H9 (cell line): ENCODE results near the gene BAMBI. TPM values are rescaled to one million over a fixed set of nuclear protein-coding genes. Genes with fewer than 3 reads are reported as not detected.
A peak's percentile ranks its signal among the peaks of the same experiment; 100 is the strongest.

ENCODE experiments used
- DNase-seq: peaks from one replicate; pipeline ENCODE4 v3.0.0-alpha.2; 2017
- H2AFZ ChIP-seq: one replicate; pipeline ENCODE4 v1.6.1; 2013; ENCODE audit warnings: mild to moderate bottlenecking, low read length, control low read depth, moderate library complexity
- H2AK5ac ChIP-seq: 2 replicates; pipeline ENCODE4 v1.6.1; 2013; ENCODE audit warnings: low read length, control low read depth, mixed read lengths; ENCODE audit not compliant: insufficient read length
- H2BK120ac ChIP-seq: one replicate; pipeline ENCODE4 v1.6.1; 2013; ENCODE audit warnings: low read depth, mild to moderate bottlenecking, low read length, control low read depth, inconsistent platforms; ENCODE audit not compliant: poor library complexity, severe bottlenecking
- H2BK12ac ChIP-seq: 2 replicates; pipeline ENCODE4 v1.6.1; 2013; ENCODE audit warnings: low read length, control low read depth, mixed read lengths, low read depth; ENCODE audit not compliant: insufficient read length
- H2BK15ac ChIP-seq: 2 replicates; pipeline ENCODE4 v1.6.1; 2013; ENCODE audit warnings: low read depth, low read length, control low read depth
- H2BK20ac ChIP-seq: one replicate; pipeline ENCODE4 v1.6.1; 2013; ENCODE audit warnings: low read depth, mild to moderate bottlenecking, low read length, control low read depth, inconsistent platforms; ENCODE audit not compliant: poor library complexity, severe bottlenecking
- H2BK5ac ChIP-seq: 2 replicates; pipeline ENCODE4 v1.6.1; 2013; ENCODE audit warnings: low read length, control low read depth, mixed read lengths; ENCODE audit not compliant: insufficient read length
- H3K14ac ChIP-seq: 2 replicates; pipeline ENCODE4 v1.6.1; 2013; ENCODE audit warnings: low read length, control low read depth; ENCODE audit not compliant: insufficient read depth
- H3K18ac ChIP-seq: 2 replicates; pipeline ENCODE4 v1.6.1; 2013; ENCODE audit warnings: low read depth, mild to moderate bottlenecking, mixed read lengths, low read length, control low read depth; ENCODE audit not compliant: insufficient read length
- H3K23ac ChIP-seq: 2 replicates; pipeline ENCODE4 v1.6.1; 2013; ENCODE audit warnings: low read length, control low read depth, mixed read lengths, low read depth; ENCODE audit not compliant: insufficient read length
- H3K23me2 ChIP-seq: 2 replicates; pipeline ENCODE4 v1.6.1; 2013; ENCODE audit warnings: low read depth, mild to moderate bottlenecking, mixed read lengths, low read length, control low read depth; ENCODE audit not compliant: insufficient read length, poor library complexity, severe bottlenecking
- H3K27ac ChIP-seq: 2 replicates; pipeline ENCODE4 v1.5.1; 2013; ENCODE audit warnings: low read length, control low read depth, mixed read lengths, low read depth; ENCODE audit not compliant: insufficient read length
- H3K27me3 ChIP-seq: 2 replicates; pipeline ENCODE4 v1.6.1; 2013; ENCODE audit warnings: low read length, control low read depth, inconsistent platforms; ENCODE audit not compliant: insufficient read depth
- H3K4ac ChIP-seq: 2 replicates; pipeline ENCODE4 v1.6.1; 2013; ENCODE audit warnings: low read depth, mild to moderate bottlenecking, control low read depth, inconsistent platforms, low read length, moderate library complexity
- H3K4me1 ChIP-seq: 2 replicates; pipeline ENCODE4 v1.6.1; 2013; ENCODE audit warnings: low read length, control low read depth, inconsistent platforms; ENCODE audit not compliant: insufficient read depth
- H3K4me2 ChIP-seq: 2 replicates; pipeline ENCODE4 v1.6.1; 2013; ENCODE audit warnings: low read length, control low read depth, mixed read lengths; ENCODE audit not compliant: insufficient read length, insufficient read depth
- H3K56ac ChIP-seq: 2 replicates; pipeline ENCODE4 v1.6.1; 2013; ENCODE audit warnings: low read depth, mild to moderate bottlenecking, mixed read lengths, low read length, control low read depth; ENCODE audit not compliant: insufficient read length
- H3K79me1 ChIP-seq: 2 replicates; pipeline ENCODE4 v1.6.1; 2013; ENCODE audit warnings: low read depth, mild to moderate bottlenecking, moderate library complexity, low read length, control low read depth, inconsistent platforms; ENCODE audit not compliant: insufficient read depth, poor library complexity, severe bottlenecking
- H3K79me2 ChIP-seq: 2 replicates; pipeline ENCODE4 v1.6.1; 2013; ENCODE audit warnings: low read length, control low read depth, inconsistent platforms; ENCODE audit not compliant: insufficient read depth
- H3K9ac ChIP-seq: 2 replicates; pipeline ENCODE4 v1.6.1; 2013; ENCODE audit warnings: low read length, control low read depth, mixed read lengths; ENCODE audit not compliant: insufficient read length; ENCODE audit errors: extremely low read depth
- H3K9me3 ChIP-seq: one replicate; pipeline ENCODE4 v1.6.1; 2013; ENCODE audit warnings: low read depth, low read length, inconsistent platforms; ENCODE audit not compliant: control insufficient read depth
- H3T11ph ChIP-seq: one replicate; pipeline ENCODE4 v1.6.1; 2013; ENCODE audit warnings: mild to moderate bottlenecking, low read length, control low read depth, inconsistent platforms
- H4K20me1 ChIP-seq: one replicate; pipeline ENCODE4 v1.6.1; 2013; ENCODE audit not compliant: control insufficient read depth, insufficient read length, insufficient read depth
- H4K5ac ChIP-seq: 2 replicates; pipeline ENCODE4 v1.6.1; 2013; ENCODE audit warnings: low read depth, mild to moderate bottlenecking, mixed read lengths, low read length, control low read depth; ENCODE audit not compliant: insufficient read length
- H4K8ac ChIP-seq: replicated peaks from 2 replicates; pipeline ENCODE4 v1.6.1; 2013; ENCODE audit warnings: low read length, control low read depth, mixed read lengths, low read depth; ENCODE audit not compliant: insufficient read length
- H4K91ac ChIP-seq: 2 replicates; pipeline ENCODE4 v1.6.1; 2013; ENCODE audit warnings: low read depth, mild to moderate bottlenecking, moderate library complexity, mixed read lengths, low read length, control low read depth; ENCODE audit not compliant: insufficient read length
- H3K27ac Mint-ChIP-seq, 3 experiments: 2 replicates in 2 of 3; 3 replicates in 1 of 3; pipeline ENCODE4 v1.8.0; 2020 to 2021; ENCODE audit warnings: mixed read lengths in 3 of 3, mild to moderate bottlenecking in 1 of 3, moderate library complexity in 1 of 3
- H3K27me3 Mint-ChIP-seq: 2 replicates; pipeline ENCODE4 v1.8.0; 2021; ENCODE audit warnings: low read depth, mild to moderate bottlenecking, moderate library complexity, mixed read lengths
- H3K36me3 Mint-ChIP-seq, 3 experiments: 2 replicates in 2 of 3; 3 replicates in 1 of 3; pipeline ENCODE4 v1.8.0; 2020 to 2021; ENCODE audit warnings: low read depth in 3 of 3, mixed read lengths in 3 of 3; ENCODE audit not compliant: insufficient read depth in 1 of 3
- H3K4me1 Mint-ChIP-seq, 2 experiments: 2 replicates each; pipeline ENCODE4 v1.8.0; 2020; ENCODE audit warnings: mixed read lengths in 2 of 2
- H3K4me3 Mint-ChIP-seq, 2 experiments: 2 replicates in 1 of 2; 3 replicates in 1 of 2; pipeline ENCODE4 v1.8.0; 2020 to 2021; ENCODE audit warnings: mild to moderate bottlenecking in 2 of 2, mixed read lengths in 2 of 2, moderate library complexity in 1 of 2
- H3K9me3 Mint-ChIP-seq, 2 experiments: 2 replicates in 1 of 2; 3 replicates in 1 of 2; pipeline ENCODE4 v1.8.0; 2020; ENCODE audit warnings: mild to moderate bottlenecking in 2 of 2, mixed read lengths in 2 of 2, moderate library complexity in 1 of 2
- CTCF ChIP-seq: fragments of 200-600 bp; sonication (generic); conservative IDR thresholded peaks from 3 replicates; pipeline ENCODE4 v1.8.0; 2021; ENCODE audit warnings: antibody characterized with exemption, mild to moderate bottlenecking
- WGBS: extraction: QIAGEN DNeasy Blood & Tissue Kit; methylation state at CpG from one replicate; pipeline ENCODE4 v1.1.7; 2013; ENCODE audit warnings: missing lambda C conversion rate, low lambda C conversion rate, mixed read lengths; ENCODE audit not compliant: insufficient read length; ENCODE audit errors: extremely low coverage; 5-methylcytosine and 5-hydroxymethylcytosine counted together
- total RNA-seq: library from RNA; stranded (reverse); gene quantifications from 2 replicates; pipeline ENCODE4 v1.2.1, GENCODE V29; 2021

Gene BAMBI
- total RNA-seq, 1 experiment from 2014 or later, result 16.8 TPM

GRCh38 chr10:28652106-28652505 is 25.2 kb upstream of the BAMBI start:
- H3K27me3 Mint-ChIP-seq, result no peaks in the 10 kb centered on the region
- Histone ChIP-seq H3K56ac (no peak overlapping the region), H2AK5ac (no peak overlapping the region), H4K8ac (no peak overlapping the region), H3K23me2 (no peaks in the 10 kb centered on the region), H3K27me3 (no peaks in the 10 kb centered on the region), H3K9ac (no peak overlapping the region), H3K79me2 (no peaks in the 10 kb centered on the region), H3K4me2 (no peak overlapping the region), H2BK5ac (no peak overlapping the region), H3K27ac (no peak overlapping the region), H2AFZ (no peak overlapping the region), H2BK20ac (peak overlapping the region; percentile 6), H4K5ac (no peak overlapping the region), H3K14ac (no peak overlapping the region), H3K4me1 (no peaks in the 10 kb centered on the region), H3K79me1 (no peaks in the 10 kb centered on the region), H3K23ac (no peak overlapping the region), H3K18ac (no peak overlapping the region), H3T11ph (no peak overlapping the region), H3K9me3 (no peaks in the 10 kb centered on the region), H2BK120ac (no peak overlapping the region), H2BK15ac (no peak overlapping the region), H2BK12ac (no peak overlapping the region), H3K4ac (no peak overlapping the region), H4K20me1 (no peaks in the 10 kb centered on the region), H4K91ac (no peak overlapping the region)
- H3K4me1 Mint-ChIP-seq, result peaks cover 0 to 2% of the 10 kb centered on the region in 2 experiments; a peak in 1 of 4 replicates
- H3K4me3 Mint-ChIP-seq, result no peak overlapping the region
- DNase-seq, result no peak
- peaks cover 0 to 2% (median 0%) of the 10 kb centered on the region in 3 experiments; a peak in 2 of 7 replicates for H3K36me3 Mint-ChIP-seq
- no peak for TF ChIP-seq CTCF
- H3K27ac Mint-ChIP-seq, result no peak overlapping the region
- WGBS, result no CpG with 5 or more reads among the region's 2 CpGs
- peaks cover 8 to 11% of the 10 kb centered on the region in 2 experiments; a peak in 4 of 5 replicates for H3K9me3 Mint-ChIP-seq
